Fibroblast of gingiva (primary cell): ENCODE measurements around the gene CDH12.
"Not testable (repeated sequence)": the region's sequence is repeated elsewhere in the genome, so short reads cannot be mapped to it uniquely, and the experiment has no call there.

Source experiments
- DNase-seq: peaks from one replicate; pipeline ENCODE4 v3.0.0-alpha.2; 2011; ENCODE audit warnings: low read depth

CDH12 gene

GRCh38 chr5:22560147-22560546, 293.0 kb downstream of the CDH12 start:
- DNase-seq, result peak; percentile 67

DNA sequence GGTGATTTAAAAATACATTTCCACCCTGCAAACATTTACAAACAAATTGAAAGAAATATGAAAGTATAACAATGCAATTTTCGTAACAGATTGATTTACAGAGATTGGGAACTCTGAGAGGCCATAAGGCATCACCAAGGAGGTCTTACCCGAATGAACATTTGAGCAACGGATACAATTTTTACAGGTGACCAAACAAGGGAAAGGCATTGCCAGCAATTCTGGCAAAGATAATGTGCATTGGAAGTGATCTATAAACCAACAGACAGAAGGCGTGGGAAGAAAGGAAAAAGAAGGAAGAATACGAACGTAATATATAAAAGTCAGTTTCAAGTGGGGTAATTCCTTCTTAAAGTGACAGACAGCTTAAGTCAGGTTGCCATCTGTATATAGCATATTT, 295.9 kb downstream of the CDH12 start:
- no peak for DNase-seq

GRCh38 chr5:22554475-22554874, 298.7 kb downstream of the CDH12 start:
- no peak for DNase-seq

DNA sequence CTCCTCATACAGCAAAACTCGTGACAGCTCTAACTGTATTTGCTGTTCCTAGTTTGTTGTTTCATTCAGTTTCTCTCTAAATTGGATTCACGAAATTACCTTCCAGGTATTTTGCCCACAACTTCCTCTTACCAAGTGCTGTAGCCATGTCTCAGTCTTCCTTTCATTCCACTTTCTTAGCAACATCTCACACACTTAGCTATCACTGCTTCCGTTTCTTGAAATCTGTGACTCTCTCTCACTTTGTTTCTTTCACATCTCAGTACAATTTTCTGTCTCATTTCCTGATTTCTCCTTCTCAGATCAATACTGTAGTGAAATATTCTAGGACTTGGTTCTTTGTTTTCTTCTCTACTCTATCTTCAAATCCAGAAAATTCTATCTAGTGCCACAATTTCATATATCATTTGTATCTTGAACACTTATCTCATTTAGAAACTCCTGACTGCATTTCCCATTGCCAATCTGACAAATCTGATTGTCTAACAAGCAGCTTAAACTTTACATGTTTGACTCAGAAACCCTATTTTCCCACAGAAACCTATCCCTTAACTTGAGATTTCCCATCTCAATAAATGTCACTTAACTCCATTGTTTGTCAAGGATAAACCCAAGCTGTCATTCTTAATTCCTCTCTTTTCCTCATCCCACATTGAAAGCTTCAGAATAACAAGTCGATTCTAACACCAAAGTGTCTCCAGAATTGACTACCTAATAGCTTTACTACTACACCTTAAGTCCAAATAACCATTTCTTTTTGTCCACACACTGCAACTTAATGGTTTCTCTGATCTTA, 303.1 kb downstream of the CDH12 start:
- no peak for DNase-seq

GRCh38 chr5:22542340-22542739, 310.8 kb downstream of the CDH12 start:
- no peak for DNase-seq

GRCh38 chr5:22541037-22541436, 312.1 kb downstream of the CDH12 start:
- no peak for DNase-seq

DNA sequence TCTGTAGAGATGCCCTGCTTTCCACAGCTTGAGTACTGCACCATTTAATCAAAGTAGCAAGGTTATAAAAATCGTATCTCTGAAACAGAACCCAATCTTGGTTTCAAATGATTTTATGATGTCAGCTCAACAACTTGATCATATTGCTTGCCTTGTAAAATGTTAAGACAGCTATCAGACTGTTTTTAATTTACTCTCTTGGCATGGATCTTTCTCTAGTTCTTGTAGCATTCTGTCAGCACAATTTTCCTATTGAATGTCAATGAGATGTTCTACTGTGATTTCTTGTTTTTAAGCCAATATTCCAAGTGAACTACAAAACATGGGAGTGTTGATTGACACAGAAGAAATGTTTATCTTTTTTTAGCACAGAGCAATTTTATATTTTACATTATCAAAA, 313.4 kb downstream of the CDH12 start:
- no peak for DNase-seq

GRCh38 chr5:22531986-22532385, 321.2 kb downstream of the CDH12 start:
- no peak for DNase-seq

GRCh38 chr5:22521521-22521920, 331.6 kb downstream of the CDH12 start:
- no peak for DNase-seq

- not testable (repeated sequence) for DNase-seq
These were observed 336.6 kb downstream of the CDH12 start for GRCh38 chr5:22516497-22516896.

GRCh38 chr5:22514231-22514630, 338.9 kb downstream of the CDH12 start:
- no peak for DNase-seq

- DNase-seq, result no peak
These were observed 347.3 kb downstream of the CDH12 start for GRCh38 chr5:22505891-22506290.

GRCh38 chr5:22504411-22504810, 348.7 kb downstream of the CDH12 start:
- DNase-seq, result no peak

DNA sequence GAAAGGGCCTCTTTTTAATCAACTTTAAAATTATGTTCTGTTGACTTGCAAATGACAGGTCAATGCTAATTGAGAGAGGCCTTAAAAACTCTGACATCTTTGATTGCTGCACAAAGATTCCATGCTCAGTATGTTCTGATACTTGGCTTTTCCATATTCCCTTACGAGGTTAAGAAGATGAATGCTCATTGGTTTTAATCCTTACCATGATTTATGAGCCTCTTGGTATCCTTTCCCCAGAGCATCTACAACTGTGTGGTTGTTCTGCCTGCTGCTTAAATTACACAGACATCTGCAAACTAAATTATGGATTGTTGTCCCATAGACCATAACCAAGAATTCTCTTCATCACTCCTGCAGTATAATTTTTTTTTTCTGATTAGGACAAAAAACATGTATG, 352.6 kb downstream of the CDH12 start:
- no peak for DNase-seq

GRCh38 chr5:22496666-22497065, 356.5 kb downstream of the CDH12 start:
- DNase-seq, result no peak

- DNase-seq, result no peak
These were observed 358.0 kb downstream of the CDH12 start for GRCh38 chr5:22495016-22495720.

- no peak for DNase-seq
These were observed 364.7 kb downstream of the CDH12 start for GRCh38 chr5:22488427-22488826.

- no peak for DNase-seq
These were observed 372.8 kb downstream of the CDH12 start for GRCh38 chr5:22480305-22480704.

- peak; percentile 28 for DNase-seq
These were observed 379.3 kb downstream of the CDH12 start for GRCh38 chr5:22473886-22474285.

DNA sequence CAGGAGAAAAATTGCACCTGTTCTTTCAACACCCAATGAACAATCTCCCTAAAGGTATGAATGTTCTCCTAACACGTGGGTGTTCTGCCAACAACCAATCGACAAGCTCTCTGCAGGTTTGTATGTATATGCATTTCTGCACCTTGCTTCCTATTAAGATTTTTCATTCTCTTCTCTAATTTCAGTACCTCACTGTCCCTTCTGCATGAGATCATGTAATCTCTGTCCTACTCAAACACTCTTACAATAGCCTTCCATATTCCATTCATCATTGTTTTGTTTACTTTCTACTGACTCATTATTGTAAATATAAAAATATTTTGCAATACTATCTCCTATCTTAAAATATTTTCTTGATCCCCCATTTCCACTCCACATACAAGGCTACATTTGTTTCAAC, 382.0 kb downstream of the CDH12 start:
- no peak for DNase-seq

- no peak for DNase-seq
These were observed 382.7 kb downstream of the CDH12 start for GRCh38 chr5:22470408-22470807.

DNA sequence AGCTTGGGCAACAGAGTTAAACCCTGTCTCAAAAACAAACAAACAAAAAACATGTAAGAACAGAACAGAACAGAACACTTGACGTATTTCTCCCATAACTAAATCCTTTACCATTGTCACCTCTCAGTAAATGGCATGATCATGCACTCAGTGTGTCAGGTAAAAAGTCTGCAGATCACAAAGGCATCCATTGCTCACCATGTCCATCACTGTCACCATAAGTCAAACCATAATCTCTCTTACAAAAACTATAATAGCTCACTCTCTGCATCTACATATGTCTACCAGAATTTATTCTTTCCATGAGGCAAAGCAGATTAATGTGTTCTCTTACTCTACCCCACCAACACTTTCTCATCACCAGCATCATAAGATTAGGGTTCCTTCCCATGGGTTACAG, 387.5 kb downstream of the CDH12 start:
- no peak for DNase-seq

- no peak for DNase-seq
These were observed 388.0 kb downstream of the CDH12 start for GRCh38 chr5:22465177-22465576.

DNA sequence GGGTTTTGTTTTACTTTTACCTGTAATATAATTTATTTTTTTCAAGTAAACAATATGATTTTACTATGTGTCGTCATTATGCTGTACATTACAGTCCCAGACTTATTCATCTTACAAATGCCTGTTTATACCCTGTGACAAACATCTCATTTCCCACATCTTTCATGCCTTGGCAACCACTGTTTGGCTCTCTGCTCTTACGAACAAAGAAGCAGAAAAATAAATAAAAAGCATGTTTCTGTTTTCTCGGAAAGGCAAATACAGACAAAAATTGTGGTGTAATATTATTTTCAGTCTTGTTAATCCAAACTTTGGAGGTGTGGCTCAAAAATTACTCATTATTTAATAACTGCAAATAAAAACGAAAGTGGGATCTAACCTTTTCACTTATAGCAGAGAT, 393.0 kb downstream of the CDH12 start:
- no peak for DNase-seq
